Ectodermal cell (in vitro differentiated cells): Measurements from ENCODE around the gene FAHD2A.
"Not testable (repeated sequence)": the region's sequence is repeated elsewhere in the genome, so short reads cannot be mapped to it uniquely, and the experiment has no call there.

Source experiments
- H3K27ac ChIP-seq: 2 replicates; pipeline ENCODE4 v1.7.0; 2013; ENCODE audit warnings: mild to moderate bottlenecking, low read depth, low read length; ENCODE audit not compliant: insufficient read depth, poor library complexity, severe bottlenecking
- H3K27me3 ChIP-seq: 2 replicates; pipeline ENCODE4 v1.7.0; 2013; ENCODE audit warnings: mild to moderate bottlenecking, low read length; ENCODE audit not compliant: insufficient read depth, control insufficient read depth, poor library complexity, severe bottlenecking
- H3K36me3 ChIP-seq: one replicate; pipeline ENCODE4 v1.7.0; 2013; ENCODE audit warnings: low read length; ENCODE audit not compliant: control insufficient read depth, insufficient read depth
- H3K4me1 ChIP-seq: one replicate; pipeline ENCODE4 v1.7.0; 2013; ENCODE audit warnings: low read length; ENCODE audit not compliant: control insufficient read depth, insufficient read depth
- H3K4me3 ChIP-seq: 2 replicates; pipeline ENCODE4 v1.7.0; 2013; ENCODE audit warnings: low read depth, low read length, control low read depth; ENCODE audit not compliant: insufficient read depth
- H3K9me3 ChIP-seq: 2 replicates; pipeline ENCODE4 v1.7.0; 2013; ENCODE audit warnings: mild to moderate bottlenecking, low read length, moderate library complexity; ENCODE audit not compliant: control insufficient read depth
- WGBS, 2 experiments: methylation state at CpG; one replicate each; pipeline ENCODE4 v1.1.7; 2013; ENCODE audit warnings: missing lambda C conversion rate in 2 of 2; 5-methylcytosine and 5-hydroxymethylcytosine counted together

The FAHD2A gene

DNA sequence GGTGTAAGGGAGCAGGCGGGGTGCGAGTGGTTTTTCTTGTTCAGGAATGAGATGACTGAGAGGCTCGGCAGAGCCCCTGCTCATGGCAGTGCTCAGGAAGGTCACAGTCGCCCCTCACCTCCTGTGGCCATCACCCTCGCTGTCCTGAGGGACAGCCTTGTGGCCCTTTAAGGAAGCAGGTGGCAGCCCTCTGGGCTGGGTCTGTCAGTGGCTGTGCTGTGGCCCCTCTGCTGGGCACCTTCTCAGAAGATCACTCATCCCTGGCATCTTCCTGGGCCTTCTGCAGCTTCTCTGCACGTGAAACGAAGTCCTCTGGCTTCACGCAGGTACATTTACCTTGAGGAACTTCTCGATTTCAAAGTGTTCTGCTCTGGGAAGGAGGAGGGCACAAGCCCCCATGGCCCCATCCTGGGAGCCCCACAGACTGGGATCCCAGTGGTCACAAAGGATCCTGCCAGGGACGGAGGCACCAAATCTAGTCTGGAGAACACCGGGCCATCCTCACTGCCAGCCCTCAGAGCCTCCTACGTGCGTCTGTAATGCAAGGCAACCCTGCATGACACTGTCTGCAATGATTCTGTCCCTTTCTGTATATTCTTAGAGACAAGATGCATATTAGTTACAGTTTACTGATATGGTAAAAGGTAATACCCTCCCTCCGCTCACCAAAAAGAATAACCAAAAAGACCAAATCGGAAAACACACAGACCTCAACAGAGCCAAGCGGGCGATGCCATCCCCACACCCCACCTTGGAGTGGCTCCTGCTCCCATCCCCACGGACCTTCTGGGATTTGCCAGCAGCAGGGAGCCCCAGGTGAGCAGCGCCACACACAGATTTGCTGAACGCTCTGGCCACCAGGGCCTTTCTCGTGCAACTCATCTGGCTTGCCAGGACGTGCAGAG lies 25.9 kb upstream of the FAHD2A start:
- Histone ChIP-seq H3K27me3 (no peaks in the 10 kb centered on the region), H3K4me1 (peaks cover 15% of the 10 kb centered on the region), H3K27ac (no peak overlapping the region), H3K9me3 (no peaks in the 10 kb centered on the region), H3K4me3 (no peak overlapping the region), H3K36me3 (no peaks in the 10 kb centered on the region)
- WGBS, 2 experiments = 93 to 95% methylated on average over 22 of the region's 22 CpGs

- H3K36me3 ChIP-seq = no peaks in the 10 kb centered on the region
- peaks cover 15% of the 10 kb centered on the region for H3K4me1 ChIP-seq
- no peak overlapping the region for H3K4me3 ChIP-seq
- H3K27me3 ChIP-seq = no peaks in the 10 kb centered on the region
- no peaks in the 10 kb centered on the region for H3K9me3 ChIP-seq
- 92 to 95% methylated on average over 17 of the region's 17 CpGs for WGBS, 2 experiments
- no peak overlapping the region for H3K27ac ChIP-seq
Measured at GRCh38 chr2:95377216-95378123, 25.0 kb upstream of the FAHD2A start.

DNA sequence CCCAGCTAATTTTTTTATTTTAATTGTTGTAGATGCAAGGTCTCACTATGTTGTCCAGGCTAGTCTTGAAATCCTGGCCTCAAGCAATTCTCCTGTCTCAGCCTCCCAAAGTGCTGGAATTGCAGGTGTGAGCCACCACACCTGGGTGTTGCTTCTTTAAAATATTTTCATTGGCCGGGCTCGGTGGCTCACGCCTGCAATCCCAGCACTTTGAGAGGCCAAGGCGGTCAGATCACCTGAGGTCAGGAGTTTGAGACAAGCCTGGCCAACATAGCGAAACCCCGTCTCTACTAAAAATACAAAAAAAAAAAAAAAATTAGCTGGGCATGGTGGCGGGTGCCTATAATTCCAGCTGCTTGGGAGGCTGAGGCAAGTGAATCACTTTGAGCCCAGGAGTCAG lies 24.2 kb upstream of the FAHD2A start:
- not testable (repeated sequence) for H3K4me3 ChIP-seq, H3K36me3 ChIP-seq, H3K27ac ChIP-seq, H3K9me3 ChIP-seq, H3K27me3 ChIP-seq
- 93 to 95% methylated on average over 7 of the region's 7 CpGs for WGBS, 2 experiments
- H3K4me1 ChIP-seq = peaks cover 15% of the 10 kb centered on the region

DNA sequence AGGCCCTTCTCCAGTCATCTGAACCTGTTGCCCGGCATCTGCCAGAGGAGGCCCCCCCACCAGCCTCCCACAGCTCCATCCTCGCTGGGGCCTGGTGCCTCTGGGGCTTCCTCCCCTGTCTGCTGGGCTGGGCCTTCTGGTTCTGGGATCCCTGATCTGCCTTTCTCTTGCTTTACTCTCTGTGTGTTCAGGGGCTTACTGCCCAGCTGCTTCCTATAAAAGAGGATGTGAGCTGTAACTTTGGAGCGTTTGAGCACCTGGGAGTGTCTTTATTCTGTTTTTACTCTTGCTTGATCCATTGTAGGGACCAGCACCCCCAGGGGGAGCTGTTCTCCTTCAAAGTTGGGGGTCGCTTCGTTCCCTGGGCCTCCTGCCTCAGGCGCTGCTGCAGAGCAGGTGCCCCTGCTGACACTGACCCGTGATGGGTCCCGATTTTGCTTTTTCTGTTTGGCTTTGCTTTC lies 23.1 kb upstream of the FAHD2A start:
- H3K27ac ChIP-seq = no peak overlapping the region
- H3K36me3 ChIP-seq = no peaks in the 10 kb centered on the region
- H3K9me3 ChIP-seq = no peaks in the 10 kb centered on the region
- WGBS, 2 experiments = 46 to 54% methylated on average over 8 of the region's 8 CpGs
- H3K27me3 ChIP-seq = no peaks in the 10 kb centered on the region
- H3K4me3 ChIP-seq = no peak overlapping the region
- H3K4me1 ChIP-seq = peaks cover 18% of the 10 kb centered on the region

- H3K4me3 ChIP-seq = no peak overlapping the region
- 90 to 93% methylated on average over 5 of the region's 5 CpGs for WGBS, 2 experiments
Measured at GRCh38 chr2:95380280-95380679, 22.2 kb upstream of the FAHD2A start.

GRCh38 chr2:95380731-95381130 lies 21.8 kb upstream of the FAHD2A start:
- H3K4me3 ChIP-seq = no peak overlapping the region
- no peaks in the 10 kb centered on the region for H3K9me3 ChIP-seq
- no peak overlapping the region for H3K27ac ChIP-seq
- WGBS, 2 experiments = 88 to 93% methylated on average over 5 of the region's 5 CpGs
- H3K36me3 ChIP-seq = no peaks in the 10 kb centered on the region
- peaks cover 22% of the 10 kb centered on the region for H3K4me1 ChIP-seq
- H3K27me3 ChIP-seq = no peaks in the 10 kb centered on the region

More at GRCh38 chr2:95380280-95380679, 22.2 kb upstream of the FAHD2A start:
- H3K27me3 ChIP-seq = no peaks in the 10 kb centered on the region
- no peak overlapping the region for H3K27ac ChIP-seq
- H3K36me3 ChIP-seq = no peaks in the 10 kb centered on the region
- H3K9me3 ChIP-seq = no peaks in the 10 kb centered on the region
- H3K4me1 ChIP-seq = peaks cover 24% of the 10 kb centered on the region

- no peaks in the 10 kb centered on the region for H3K27me3 ChIP-seq
- WGBS, 2 experiments = 92% methylated on average over 22 of the region's 22 CpGs
Measured at GRCh38 chr2:95381212-95382191, 21.0 kb upstream of the FAHD2A start.

DNA sequence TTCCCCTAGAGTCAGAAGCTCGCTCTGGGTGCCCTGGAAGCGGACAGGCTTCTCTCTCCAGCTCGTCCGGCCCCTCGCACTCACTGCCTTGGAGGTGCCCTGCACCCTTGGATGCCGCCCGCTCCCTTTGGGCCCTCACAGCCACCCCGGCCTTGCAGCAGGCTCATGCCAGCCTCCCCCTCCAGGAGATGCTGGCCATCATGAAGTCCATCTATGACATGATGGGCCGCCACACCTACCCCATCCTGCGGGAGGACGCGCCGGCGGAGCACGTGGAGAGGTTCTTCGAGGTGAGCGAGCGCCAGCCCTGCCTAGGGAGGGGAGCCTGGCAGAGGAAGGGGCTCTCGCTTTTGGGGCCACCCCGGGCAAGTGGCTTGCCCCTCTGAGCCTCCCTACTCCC lies 20.3 kb upstream of the FAHD2A start:
- WGBS, 2 experiments = 94 to 95% methylated on average over 20 of the region's 20 CpGs
- Histone ChIP-seq H3K36me3 (no peaks in the 10 kb centered on the region), H3K27ac (no peak overlapping the region), H3K4me3 (no peak overlapping the region), H3K9me3 (no peaks in the 10 kb centered on the region), H3K4me1 (peaks cover 20% of the 10 kb centered on the region), H3K27me3 (no peaks in the 10 kb centered on the region)

More at GRCh38 chr2:95381212-95382191, 21.0 kb upstream of the FAHD2A start:
- H3K27ac ChIP-seq = no peak overlapping the region
- no peaks in the 10 kb centered on the region for H3K9me3 ChIP-seq
- H3K4me3 ChIP-seq = no peak overlapping the region
- peaks cover 20% of the 10 kb centered on the region for H3K4me1 ChIP-seq
- H3K36me3 ChIP-seq = no peaks in the 10 kb centered on the region
